Brain microvascular endothelial cell (primary cell): ENCODE measurements around the gene AEN.

Experiments used
- DNase-seq: peaks from one replicate; pipeline ENCODE4 v3.0.0-alpha.2; 2020
- H3K27ac ChIP-seq: fragments of 250-450 bp; sonication (Bioruptor Pico); 2 replicates; pipeline ENCODE4 v1.5.1; 2020; ENCODE audit warnings: mild to moderate bottlenecking, moderate library complexity
- H3K27me3 ChIP-seq: fragments of 250-450 bp; sonication (Bioruptor Pico); replicated peaks from 2 replicates; pipeline ENCODE4 v1.5.1; 2020; ENCODE audit warnings: mild to moderate bottlenecking
- H3K36me3 ChIP-seq: fragments of 250-450 bp; sonication (Bioruptor Pico); replicated peaks from 2 replicates; pipeline ENCODE4 v1.5.1; 2020; ENCODE audit warnings: mild to moderate bottlenecking
- H3K4me3 ChIP-seq: 2 replicates; pipeline ENCODE4 v1.5.1; 2011; ENCODE audit warnings: low read depth, mild to moderate bottlenecking, control low read depth, low read length, moderate library complexity
- CTCF ChIP-seq: IDR thresholded peaks from 2 replicates; pipeline ENCODE4 v1.5.1; 2011; ENCODE audit warnings: low read depth, mild to moderate bottlenecking, moderate library complexity, low read length, control low read depth, inconsistent platforms; ENCODE audit errors: missing control alignments
- in situ Hi-C: cut with HindIII; loops from 2 replicates; pipeline ENCODE4 v1.10.0; 2017; ENCODE audit warnings: low sequenced_read_pairs, low pct_ligation_motif_present

Gene AEN

GRCh38 chr15:88625943-88626741 lies 5.0 kb downstream of the AEN start:
- Histone ChIP-seq H3K27me3 (no peaks in the 10 kb centered on the region), H3K4me3 (no peak overlapping the region), H3K27ac (no peak overlapping the region), H3K36me3 (peaks cover 56% of the 10 kb centered on the region)
- TF ChIP-seq CTCF, result no peak
- in situ Hi-C loops, result no loop called here
- DNase-seq, result no peak

DNA sequence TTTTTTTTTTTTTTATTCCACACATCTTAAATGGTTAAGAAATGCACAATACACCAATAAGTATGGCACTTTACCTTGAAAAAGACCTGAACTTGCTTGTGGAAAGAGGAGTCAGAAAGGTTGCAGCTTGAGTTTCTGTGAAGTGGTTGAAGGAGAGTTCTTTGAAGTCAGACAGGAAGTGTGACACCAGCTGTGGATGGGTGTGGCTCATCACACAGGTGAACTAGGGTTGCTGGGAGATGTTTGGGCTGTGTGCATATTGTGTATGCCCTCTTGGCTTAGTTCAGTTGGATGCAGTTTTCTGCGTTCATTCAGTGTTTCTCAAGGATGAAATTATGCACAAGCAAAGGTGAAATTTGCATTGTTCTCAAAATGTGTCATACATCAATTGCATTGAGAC lies 6.3 kb downstream of the AEN start:
- Histone ChIP-seq H3K27ac (no peak overlapping the region), H3K4me3 (no peak overlapping the region), H3K27me3 (no peaks in the 10 kb centered on the region), H3K36me3 (peaks cover 64% of the 10 kb centered on the region)
- TF ChIP-seq CTCF, result no peak
- in situ Hi-C loops, result no loop called here
- no peak for DNase-seq

- peaks cover 68% of the 10 kb centered on the region for H3K36me3 ChIP-seq
- H3K4me3 ChIP-seq, result no peak overlapping the region
- TF ChIP-seq CTCF, result no peak
- in situ Hi-C loops, result no loop called here
- no peak overlapping the region for H3K27ac ChIP-seq
- H3K27me3 ChIP-seq, result no peaks in the 10 kb centered on the region
- no peak for DNase-seq
Observed at GRCh38 chr15:88628018-88628654, 7.0 kb downstream of the AEN start.

GRCh38 chr15:88629071-88629470 lies 7.9 kb downstream of the AEN start:
- peaks cover 63% of the 10 kb centered on the region for H3K36me3 ChIP-seq
- no peak for TF ChIP-seq CTCF
- DNase-seq, result no peak
- in situ Hi-C loops, result no loop called here
- H3K4me3 ChIP-seq, result no peak overlapping the region
- no peaks in the 10 kb centered on the region for H3K27me3 ChIP-seq
- no peak overlapping the region for H3K27ac ChIP-seq

- Histone ChIP-seq H3K4me3 (no peak overlapping the region), H3K36me3 (peaks cover 68% of the 10 kb centered on the region), H3K27me3 (no peaks in the 10 kb centered on the region), H3K27ac (no peak overlapping the region)
- no peak for DNase-seq
- no peak for TF ChIP-seq CTCF
- in situ Hi-C loops, result no loop called here
Observed at GRCh38 chr15:88630141-88630721, 9.1 kb downstream of the AEN start.
